ENCODE measurements around the gene SH3RF2.
"Not testable (repeated sequence)": the region's sequence is repeated elsewhere in the genome, so short reads cannot be mapped to it uniquely, and the experiment has no call there.

The SH3RF2 gene

GRCh38 chr5:146088098-146088497 lies 151.7 kb downstream of the SH3RF2 start:
- Histone ChIP-seq H3K36me3 (ENCODE audit: control insufficient read depth, insufficient read depth, low read length, severe bottlenecking) (no peaks in the 10 kb centered on the region), H3K4me3 (ENCODE audit: low read length) (no peak overlapping the region), H3K4me1 (ENCODE audit: control insufficient read depth, insufficient read depth, low read length) (no peaks in the 10 kb centered on the region), H3K9ac (ENCODE audit: low read length) (no peak overlapping the region), H3K27me3 (replicated peaks; ENCODE audit: control insufficient read depth, insufficient read depth, low read length) (no peaks in the 10 kb centered on the region), H3K9me3 (ENCODE audit: control insufficient read depth, low read length) (no peaks in the 10 kb centered on the region)
- no peak for DNase-seq (ENCODE audit: low read depth)

- H3K4me1 ChIP-seq (ENCODE audit: control insufficient read depth, insufficient read depth, low read length): no peaks in the 10 kb centered on the region
- no peaks in the 10 kb centered on the region for H3K36me3 ChIP-seq (ENCODE audit: control insufficient read depth, insufficient read depth, low read length, severe bottlenecking)
- no peaks in the 10 kb centered on the region for H3K9me3 ChIP-seq (ENCODE audit: control insufficient read depth, low read length)
- no peak for DNase-seq (ENCODE audit: low read depth)
- H3K27me3 ChIP-seq (replicated peaks; ENCODE audit: control insufficient read depth, insufficient read depth, low read length): no peaks in the 10 kb centered on the region
- no peak overlapping the region for H3K4me3 ChIP-seq (ENCODE audit: low read length)
- no peak overlapping the region for H3K9ac ChIP-seq (ENCODE audit: low read length)
Observed at GRCh38 chr5:146089287-146089686, 152.9 kb downstream of the SH3RF2 start.

- no peaks in the 10 kb centered on the region for H3K27me3 ChIP-seq (replicated peaks; ENCODE audit: control insufficient read depth, insufficient read depth, low read length)
Observed at GRCh38 chr5:146091881-146092280, 155.5 kb downstream of the SH3RF2 start.

GRCh38 chr5:146098047-146098446 lies 161.7 kb downstream of the SH3RF2 start:
- H3K4me3 ChIP-seq (ENCODE audit: low read length): no peak overlapping the region
- no peak for DNase-seq (ENCODE audit: low read depth)
- peaks cover 6% of the 10 kb centered on the region for H3K4me1 ChIP-seq (ENCODE audit: control insufficient read depth, insufficient read depth, low read length)
- H3K27me3 ChIP-seq (replicated peaks; ENCODE audit: control insufficient read depth, insufficient read depth, low read length): no peaks in the 10 kb centered on the region
- H3K9me3 ChIP-seq (ENCODE audit: control insufficient read depth, low read length): no peaks in the 10 kb centered on the region
- H3K9ac ChIP-seq (ENCODE audit: low read length): no peak overlapping the region
- no peaks in the 10 kb centered on the region for H3K36me3 ChIP-seq (ENCODE audit: control insufficient read depth, insufficient read depth, low read length, severe bottlenecking)

More at GRCh38 chr5:146091881-146092280, 155.5 kb downstream of the SH3RF2 start:
- no peaks in the 10 kb centered on the region for H3K36me3 ChIP-seq (ENCODE audit: control insufficient read depth, insufficient read depth, low read length, severe bottlenecking)
- H3K9me3 ChIP-seq (ENCODE audit: control insufficient read depth, low read length): no peaks in the 10 kb centered on the region
- DNase-seq (ENCODE audit: low read depth): peak; percentile 6
- no peaks in the 10 kb centered on the region for H3K4me1 ChIP-seq (ENCODE audit: control insufficient read depth, insufficient read depth, low read length)
- no peak overlapping the region for H3K4me3 ChIP-seq (ENCODE audit: low read length)
- no peak overlapping the region for H3K9ac ChIP-seq (ENCODE audit: low read length)

- Histone ChIP-seq H3K9ac (ENCODE audit: low read length) (no peak overlapping the region), H3K4me1 (ENCODE audit: control insufficient read depth, insufficient read depth, low read length) (peaks cover 13% of the 10 kb centered on the region), H3K36me3 (ENCODE audit: control insufficient read depth, insufficient read depth, low read length, severe bottlenecking) (peaks cover 7% of the 10 kb centered on the region), H3K27me3 (replicated peaks; ENCODE audit: control insufficient read depth, insufficient read depth, low read length) (no peaks in the 10 kb centered on the region), H3K9me3 (ENCODE audit: control insufficient read depth, low read length) (no peaks in the 10 kb centered on the region), H3K4me3 (ENCODE audit: low read length) (no peak overlapping the region)
- no peak for DNase-seq (ENCODE audit: low read depth)
Observed at GRCh38 chr5:146101646-146102045, 165.3 kb downstream of the SH3RF2 start.

- H3K27me3 ChIP-seq (replicated peaks; ENCODE audit: control insufficient read depth, insufficient read depth, low read length): no peaks in the 10 kb centered on the region
- H3K4me1 ChIP-seq (ENCODE audit: control insufficient read depth, insufficient read depth, low read length): peaks cover 7% of the 10 kb centered on the region
- no peaks in the 10 kb centered on the region for H3K9me3 ChIP-seq (ENCODE audit: control insufficient read depth, low read length)
- H3K4me3 ChIP-seq (ENCODE audit: low read length): no peak overlapping the region
- H3K36me3 ChIP-seq (ENCODE audit: control insufficient read depth, insufficient read depth, low read length, severe bottlenecking): peaks cover 7% of the 10 kb centered on the region
- no peak overlapping the region for H3K9ac ChIP-seq (ENCODE audit: low read length)
- peak; percentile 35 for DNase-seq (ENCODE audit: low read depth)
Observed at GRCh38 chr5:146103594-146103993, 167.2 kb downstream of the SH3RF2 start.

- Histone ChIP-seq H3K4me1 (ENCODE audit: control insufficient read depth, insufficient read depth, low read length) (peaks cover 7% of the 10 kb centered on the region), H3K9ac (ENCODE audit: low read length) (no peak within 1 kb of the TSS), H3K36me3 (ENCODE audit: control insufficient read depth, insufficient read depth, low read length, severe bottlenecking) (peaks cover 13% of the 10 kb centered on the region), H3K27me3 (replicated peaks; ENCODE audit: control insufficient read depth, insufficient read depth, low read length) (no peaks in the 10 kb centered on the region), H3K4me3 (ENCODE audit: low read length) (no peak within 1 kb of the TSS), H3K9me3 (ENCODE audit: control insufficient read depth, low read length) (no peaks in the 10 kb centered on the region)
- DNase-seq (ENCODE audit: low read depth): no peak
Observed at GRCh38 chr5:146105477-146105876, 169.1 kb downstream of the SH3RF2 start, which contains the start of gene PLAC8L1. TSS of gene PLAC8L1 (minus strand) at chr5:146105577. CDS start at chr5:146104311, 1,266 bp downstream.

GRCh38 chr5:146107901-146108300 lies 171.5 kb downstream of the SH3RF2 start:
- DNase-seq (ENCODE audit: low read depth): peak; percentile 72
- Histone ChIP-seq H3K4me3 (ENCODE audit: low read length) (no peak overlapping the region), H3K27me3 (replicated peaks; ENCODE audit: control insufficient read depth, insufficient read depth, low read length) (no peaks in the 10 kb centered on the region), H3K9me3 (ENCODE audit: control insufficient read depth, low read length) (no peaks in the 10 kb centered on the region), H3K9ac (ENCODE audit: low read length) (no peak overlapping the region), H3K36me3 (ENCODE audit: control insufficient read depth, insufficient read depth, low read length, severe bottlenecking) (peaks cover 29% of the 10 kb centered on the region), H3K4me1 (ENCODE audit: control insufficient read depth, insufficient read depth, low read length) (peaks cover 7% of the 10 kb centered on the region)

GRCh38 chr5:146108870-146109269 lies 172.5 kb downstream of the SH3RF2 start:
- H3K4me3 ChIP-seq (ENCODE audit: low read length); H3K4me1 ChIP-seq (ENCODE audit: control insufficient read depth, insufficient read depth, low read length); H3K9me3 ChIP-seq (ENCODE audit: control insufficient read depth, low read length); H3K9ac ChIP-seq (ENCODE audit: low read length); DNase-seq (ENCODE audit: low read depth); H3K27me3 ChIP-seq (replicated peaks; ENCODE audit: control insufficient read depth, insufficient read depth, low read length): not testable (repeated sequence)
- H3K36me3 ChIP-seq (ENCODE audit: control insufficient read depth, insufficient read depth, low read length, severe bottlenecking): peaks cover 39% of the 10 kb centered on the region

- no peak for DNase-seq (ENCODE audit: low read depth)
- H3K4me3 ChIP-seq (ENCODE audit: low read length): no peak overlapping the region
- no peaks in the 10 kb centered on the region for H3K9me3 ChIP-seq (ENCODE audit: control insufficient read depth, low read length)
- H3K4me1 ChIP-seq (ENCODE audit: control insufficient read depth, insufficient read depth, low read length): peaks cover under 1% of the 10 kb centered on the region
- H3K9ac ChIP-seq (ENCODE audit: low read length): no peak overlapping the region
- H3K36me3 ChIP-seq (ENCODE audit: control insufficient read depth, insufficient read depth, low read length, severe bottlenecking): peaks cover 43% of the 10 kb centered on the region
- H3K27me3 ChIP-seq (replicated peaks; ENCODE audit: control insufficient read depth, insufficient read depth, low read length): no peaks in the 10 kb centered on the region
Observed at GRCh38 chr5:146109379-146109778, 173.0 kb downstream of the SH3RF2 start.

- H3K4me1 ChIP-seq (ENCODE audit: control insufficient read depth, insufficient read depth, low read length): no peaks in the 10 kb centered on the region
- DNase-seq (ENCODE audit: low read depth): no peak
- no peak overlapping the region for H3K9ac ChIP-seq (ENCODE audit: low read length)
- H3K36me3 ChIP-seq (ENCODE audit: control insufficient read depth, insufficient read depth, low read length, severe bottlenecking): peaks cover 54% of the 10 kb centered on the region
- no peaks in the 10 kb centered on the region for H3K9me3 ChIP-seq (ENCODE audit: control insufficient read depth, low read length)
- no peaks in the 10 kb centered on the region for H3K27me3 ChIP-seq (replicated peaks; ENCODE audit: control insufficient read depth, insufficient read depth, low read length)
- no peak overlapping the region for H3K4me3 ChIP-seq (ENCODE audit: low read length)
Observed at GRCh38 chr5:146111409-146111808, 175.0 kb downstream of the SH3RF2 start.

GRCh38 chr5:146112476-146112875 lies 176.1 kb downstream of the SH3RF2 start:
- no peak for DNase-seq (ENCODE audit: low read depth)

More at GRCh38 chr5:146112476-146112875, 176.1 kb downstream of the SH3RF2 start:
- H3K36me3 ChIP-seq (ENCODE audit: control insufficient read depth, insufficient read depth, low read length, severe bottlenecking): peaks cover 65% of the 10 kb centered on the region
- no peaks in the 10 kb centered on the region for H3K9me3 ChIP-seq (ENCODE audit: control insufficient read depth, low read length)
- no peaks in the 10 kb centered on the region for H3K27me3 ChIP-seq (replicated peaks; ENCODE audit: control insufficient read depth, insufficient read depth, low read length)
- H3K4me3 ChIP-seq (ENCODE audit: low read length): no peak overlapping the region
- no peak overlapping the region for H3K9ac ChIP-seq (ENCODE audit: low read length)
- H3K4me1 ChIP-seq (ENCODE audit: control insufficient read depth, insufficient read depth, low read length): peaks cover 7% of the 10 kb centered on the region
